Measurements from ENCODE around the gene DPH1. TPM values are rescaled to one million over a fixed set of nuclear protein-coding genes. Genes with fewer than 3 reads are reported as not detected.

The DPH1 gene
- polyA plus RNA-seq, 3 donors from 2014 or later: 18.6 to 26.4 (median 21.4) TPM

- Mint-ChIP-seq H3K4me1 (peaks cover 0 to 9% of the 10 kb centered on the region in 2 donors), H3K27me3 (ENCODE audit: low read depth in 3 of 3) (peaks cover 3 to 7% (median 4%) of the 10 kb centered on the region in 3 donors), H3K9me3 (no peaks in the 10 kb centered on the region), H3K27ac (no peak overlapping the region), H3K4me3 (no peak overlapping the region), H3K36me3 (no peaks in the 10 kb centered on the region)
- no peak for DNase-seq
Measured at GRCh38 chr17:2013994-2014317, 16.0 kb upstream of the DPH1 start.

- peaks cover 4 to 7% (median 7%) of the 10 kb centered on the region in 3 donors for H3K27me3 Mint-ChIP-seq (ENCODE audit: low read depth in 3 of 3)
- H3K4me1 Mint-ChIP-seq: peaks cover 0 to 9% of the 10 kb centered on the region in 2 donors
- H3K9me3 Mint-ChIP-seq: no peaks in the 10 kb centered on the region
- no peaks in the 10 kb centered on the region for H3K36me3 Mint-ChIP-seq
- no peak for DNase-seq
- H3K27ac Mint-ChIP-seq: no peak overlapping the region
- no peak overlapping the region for H3K4me3 Mint-ChIP-seq
Measured at GRCh38 chr17:2015314-2015713, 14.6 kb upstream of the DPH1 start.

GRCh38 chr17:2016494-2016893, 13.5 kb upstream of the DPH1 start:
- Mint-ChIP-seq H3K9me3 (no peaks in the 10 kb centered on the region), H3K36me3 (no peaks in the 10 kb centered on the region), H3K27me3 (ENCODE audit: low read depth in 3 of 3) (peaks cover 4 to 7% (median 5%) of the 10 kb centered on the region in 3 donors), H3K27ac (no peak overlapping the region), H3K4me1 (peaks cover 0 to 9% of the 10 kb centered on the region in 2 donors), H3K4me3 (no peak overlapping the region)
- DNase-seq: no peak

DNA sequence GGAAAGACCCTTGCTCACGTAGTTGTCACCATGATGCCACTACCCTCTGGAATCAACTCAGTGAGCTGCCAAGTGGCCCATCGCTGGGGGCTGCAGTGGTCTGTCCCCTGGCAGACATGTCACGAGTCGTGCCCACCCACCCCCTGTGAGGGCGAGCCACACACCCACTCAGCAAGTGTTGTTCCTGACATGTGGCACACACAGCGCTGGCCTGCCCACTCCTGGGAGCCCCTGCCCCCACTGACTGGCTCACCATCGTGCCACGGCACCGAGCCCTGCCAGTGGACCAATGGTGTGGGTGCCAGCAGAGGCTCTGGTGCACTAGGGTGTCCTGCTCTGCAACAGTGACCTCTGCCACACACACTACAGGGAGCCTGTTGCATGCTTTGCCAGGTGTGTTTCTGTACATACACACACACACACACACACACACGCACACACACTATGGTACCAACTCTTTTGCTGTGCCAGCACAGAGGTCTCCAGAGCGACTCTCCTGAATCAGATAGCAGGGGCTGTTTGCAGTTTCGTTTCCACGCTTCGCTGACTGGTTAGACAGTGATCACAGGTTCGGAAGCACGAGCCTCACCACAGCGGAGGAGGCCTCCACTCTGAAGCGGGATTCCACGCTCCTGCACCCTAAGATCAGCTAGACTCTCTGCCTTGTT, 12.5 kb upstream of the DPH1 start:
- DNase-seq: no peak
- Mint-ChIP-seq H3K36me3 (no peaks in the 10 kb centered on the region), H3K4me3 (no peak overlapping the region), H3K27ac (no peak overlapping the region), H3K27me3 (ENCODE audit: low read depth in 3 of 3) (peaks cover 4 to 7% (median 5%) of the 10 kb centered on the region in 3 donors), H3K4me1 (peaks cover under 1 to 2% of the 10 kb centered on the region in 2 donors), H3K9me3 (no peaks in the 10 kb centered on the region)

DNA sequence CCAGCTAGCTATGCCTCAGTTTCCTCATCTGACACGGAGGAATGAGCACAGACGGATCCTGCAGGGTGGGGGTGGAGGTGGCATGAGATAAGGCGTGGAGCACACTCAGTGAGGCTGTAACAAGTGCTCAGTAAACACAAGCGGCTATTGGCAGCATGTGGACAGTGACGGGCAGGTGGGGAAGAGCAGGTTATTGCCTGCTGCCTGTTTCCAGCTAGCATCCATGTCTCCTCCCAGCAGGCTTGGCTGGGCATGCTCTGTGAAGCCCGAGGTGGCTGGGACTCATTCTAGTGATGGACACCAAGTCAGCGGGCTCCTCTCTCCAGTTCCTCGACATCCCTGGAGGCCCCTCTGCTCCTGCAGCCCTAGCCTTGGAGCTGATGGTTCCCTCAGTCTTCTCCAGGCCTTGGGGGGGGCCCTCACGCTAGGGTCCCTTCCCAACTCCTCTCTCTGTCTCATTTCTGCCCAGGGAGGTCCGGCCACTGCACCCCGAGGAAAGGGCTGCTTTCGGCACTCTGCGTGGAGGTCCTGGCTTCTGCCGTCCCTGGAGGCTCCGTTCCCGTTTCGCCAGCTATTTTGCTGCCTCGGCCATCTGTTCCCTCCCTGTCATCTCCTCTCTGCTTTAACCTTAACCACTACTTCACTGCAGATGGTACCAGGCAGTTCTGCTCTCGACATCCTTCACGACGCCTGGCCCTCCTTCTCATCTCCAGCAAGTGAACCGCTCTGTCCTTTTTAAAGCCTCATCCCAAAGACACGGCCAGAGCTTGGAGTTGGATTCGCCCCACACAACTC, 11.0 kb upstream of the DPH1 start:
- no peak for DNase-seq
- Mint-ChIP-seq H3K9me3 (no peaks in the 10 kb centered on the region), H3K36me3 (no peaks in the 10 kb centered on the region), H3K4me1 (peaks cover 9 to 11% of the 10 kb centered on the region in 2 donors), H3K27me3 (ENCODE audit: low read depth in 3 of 3) (peaks cover 4 to 14% (median 7%) of the 10 kb centered on the region in 3 donors), H3K27ac (no peak overlapping the region), H3K4me3 (no peak overlapping the region)

DNA sequence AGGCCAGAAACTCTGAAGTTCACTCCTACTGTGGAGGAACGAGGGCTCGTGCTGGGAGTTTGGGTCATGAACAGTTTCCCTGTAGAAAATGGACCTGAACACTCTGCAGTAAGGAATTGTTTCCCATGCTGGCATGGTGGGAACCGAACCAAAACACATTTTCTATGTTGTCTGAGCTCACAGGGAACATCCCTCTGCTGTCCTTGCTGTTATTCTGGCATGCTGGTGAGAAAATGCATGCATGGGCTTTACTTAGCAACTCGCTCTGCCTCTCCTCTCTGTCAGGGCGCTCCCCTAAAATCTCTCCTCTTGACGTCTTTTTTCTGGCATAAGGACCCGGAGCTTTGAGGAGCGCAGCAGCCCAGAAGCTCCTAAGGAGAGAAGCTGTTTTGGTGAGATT, 10.2 kb upstream of the DPH1 start:
- Mint-ChIP-seq H3K4me1 (peaks cover 11% of the 10 kb centered on the region in 2 donors), H3K9me3 (no peaks in the 10 kb centered on the region), H3K27me3 (ENCODE audit: low read depth in 3 of 3) (peaks cover 4 to 14% (median 7%) of the 10 kb centered on the region in 3 donors), H3K36me3 (no peaks in the 10 kb centered on the region), H3K4me3 (no peak overlapping the region), H3K27ac (no peak overlapping the region)
- DNase-seq: no peak

DNA sequence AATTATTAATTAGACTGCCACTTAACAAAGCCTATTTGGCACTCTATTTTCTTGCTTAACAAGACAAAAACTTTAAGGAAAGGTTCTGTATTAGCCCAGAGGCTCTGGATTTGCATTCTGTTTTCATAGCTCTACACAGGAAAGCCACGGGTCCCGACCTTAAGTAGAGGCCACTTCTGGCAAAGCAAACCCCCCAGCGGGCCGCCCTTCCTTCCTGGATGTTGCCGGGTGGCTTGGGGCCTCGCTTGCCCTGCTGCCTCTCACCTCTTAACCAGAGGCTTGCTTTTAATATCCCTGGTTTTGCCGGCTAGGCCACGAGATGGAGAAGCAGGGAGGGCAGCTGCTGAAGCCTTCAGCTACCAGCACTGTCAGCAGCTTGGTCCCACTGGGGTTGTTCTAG, 9.2 kb upstream of the DPH1 start:
- Mint-ChIP-seq H3K36me3 (no peaks in the 10 kb centered on the region), H3K9me3 (no peaks in the 10 kb centered on the region), H3K4me3 (no peak overlapping the region), H3K27me3 (ENCODE audit: low read depth in 3 of 3) (peaks cover 4 to 14% (median 10%) of the 10 kb centered on the region in 3 donors), H3K27ac (no peak overlapping the region), H3K4me1 (peaks cover 11 to 13% of the 10 kb centered on the region in 2 donors)
- no peak for DNase-seq

DNA sequence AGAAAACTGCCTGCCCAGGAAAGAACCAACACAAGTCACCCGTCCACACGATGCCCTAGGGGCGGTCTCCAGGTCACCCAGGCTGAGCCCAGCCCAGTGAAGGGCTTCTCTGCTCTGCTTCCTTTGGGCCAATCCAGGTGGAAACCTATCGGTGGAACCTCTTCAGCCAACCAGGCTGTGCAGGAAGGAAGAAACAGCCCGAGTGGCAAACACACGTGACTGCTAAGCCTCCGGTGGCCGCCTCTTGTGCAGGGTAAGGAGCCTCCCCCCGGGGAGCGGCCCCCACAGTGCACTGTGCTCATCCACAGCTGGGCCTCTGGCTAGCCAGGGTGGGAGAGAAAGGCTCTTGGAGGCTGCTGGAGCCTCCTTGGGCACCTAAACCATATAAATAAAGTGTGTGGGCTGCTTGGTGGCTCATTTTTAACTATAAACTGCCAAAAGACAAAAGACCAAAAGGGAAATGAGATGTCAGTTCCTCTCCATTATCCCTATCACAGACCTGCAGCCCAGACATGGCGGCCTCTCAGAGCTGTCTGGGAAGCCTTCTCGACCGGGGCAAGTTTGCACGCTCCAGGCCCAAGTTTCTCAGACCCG, 7.2 kb upstream of the DPH1 start:
- H3K27me3 Mint-ChIP-seq (ENCODE audit: low read depth in 3 of 3): peaks cover 11 to 20% (median 13%) of the 10 kb centered on the region in 3 donors
- no peak overlapping the region for H3K27ac Mint-ChIP-seq
- peak overlapping the region in 4 of 5 donors; percentile 24 to 65 (median 50) for H3K4me3 Mint-ChIP-seq
- peaks cover 16 to 19% of the 10 kb centered on the region in 2 donors for H3K4me1 Mint-ChIP-seq
- no peak for DNase-seq
- no peaks in the 10 kb centered on the region for H3K36me3 Mint-ChIP-seq
- H3K9me3 Mint-ChIP-seq: no peaks in the 10 kb centered on the region

- no peak overlapping the region for H3K27ac Mint-ChIP-seq
- peaks cover 11 to 22% (median 13%) of the 10 kb centered on the region in 3 donors for H3K27me3 Mint-ChIP-seq (ENCODE audit: low read depth in 3 of 3)
- peaks cover 16 to 19% of the 10 kb centered on the region in 2 donors for H3K4me1 Mint-ChIP-seq
- H3K36me3 Mint-ChIP-seq: no peaks in the 10 kb centered on the region
- no peak for DNase-seq
- H3K4me3 Mint-ChIP-seq: peak overlapping the region in 4 of 5 donors; percentile 13 to 65 (median 47)
- no peaks in the 10 kb centered on the region for H3K9me3 Mint-ChIP-seq
Measured at GRCh38 chr17:2023256-2023655, 6.7 kb upstream of the DPH1 start.

GRCh38 chr17:2023692-2024571, 6.0 kb upstream of the DPH1 start:
- Mint-ChIP-seq H3K27me3 (ENCODE audit: low read depth in 3 of 3) (peaks cover 13 to 17% (median 15%) of the 10 kb centered on the region in 3 donors), H3K4me1 (peaks cover 16 to 19% of the 10 kb centered on the region in 2 donors), H3K36me3 (no peaks in the 10 kb centered on the region), H3K4me3 (peak overlapping the region; percentile 72 to 84 (median 76)), H3K27ac (no peak overlapping the region), H3K9me3 (no peaks in the 10 kb centered on the region)
- peak; percentile 21 to 31 (median 22) for DNase-seq

- peaks cover 13 to 17% (median 15%) of the 10 kb centered on the region in 3 donors for H3K27me3 Mint-ChIP-seq (ENCODE audit: low read depth in 3 of 3)
Measured at GRCh38 chr17:2024572-2025219, 5.3 kb upstream of the DPH1 start.

DNA sequence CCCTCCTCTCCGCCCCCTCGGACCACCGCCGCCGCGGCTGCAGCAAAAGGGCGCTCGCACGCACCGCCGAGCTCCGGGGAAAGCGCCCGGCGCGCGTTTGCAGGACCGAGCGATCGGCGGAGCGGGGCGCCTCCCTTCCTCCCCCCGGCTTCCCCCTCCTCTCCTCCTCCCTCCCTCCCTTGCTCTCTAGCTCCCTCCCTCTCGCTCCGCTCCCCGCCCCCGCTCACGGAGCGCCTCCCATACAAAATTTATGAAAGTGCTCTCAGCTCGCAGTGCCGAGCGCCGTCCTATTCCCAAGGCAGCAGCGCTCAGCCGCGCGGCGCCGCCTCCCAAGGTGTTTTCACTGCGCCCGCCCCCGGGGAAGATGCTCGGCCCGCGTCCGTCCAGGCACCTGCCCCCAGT, 4.7 kb upstream of the DPH1 start, which contains the start of gene RTN4RL1:
TSS of gene RTN4RL1 (minus strand) at position 115 of the 402 bp plus-strand sequence. CDS start 469 bp downstream, outside the sequence.
- peak; percentile 34 to 47 (median 44) for DNase-seq
- Mint-ChIP-seq H3K27ac (no peak within 1 kb of the TSS), H3K4me3 (peak within 1 kb of the TSS; percentile 73 to 84 (median 79)), H3K27me3 (ENCODE audit: low read depth in 3 of 3) (peaks cover 9 to 17% (median 15%) of the 10 kb centered on the region in 3 donors), H3K4me1 (peaks cover 18 to 23% of the 10 kb centered on the region in 2 donors), H3K9me3 (no peaks in the 10 kb centered on the region), H3K36me3 (no peaks in the 10 kb centered on the region)

More at GRCh38 chr17:2024572-2025219, 5.3 kb upstream of the DPH1 start:
- Mint-ChIP-seq H3K4me3 (peak overlapping the region in 3 of 5 donors; percentile 29 to 84 (median 60)), H3K27ac (no peak overlapping the region), H3K36me3 (no peaks in the 10 kb centered on the region), H3K4me1 (peaks cover 16 to 21% of the 10 kb centered on the region in 2 donors), H3K9me3 (no peaks in the 10 kb centered on the region)
- DNase-seq: no peak

Data from immature natural killer cell (primary cell).